Measurements from ENCODE around the gene GATA3. TPM values are rescaled to one million over a fixed set of nuclear protein-coding genes. Genes with fewer than 3 reads are reported as not detected.

Gene GATA3
- total RNA-seq, 1 donor from 2014 or later, result 63.6 TPM

DNA sequence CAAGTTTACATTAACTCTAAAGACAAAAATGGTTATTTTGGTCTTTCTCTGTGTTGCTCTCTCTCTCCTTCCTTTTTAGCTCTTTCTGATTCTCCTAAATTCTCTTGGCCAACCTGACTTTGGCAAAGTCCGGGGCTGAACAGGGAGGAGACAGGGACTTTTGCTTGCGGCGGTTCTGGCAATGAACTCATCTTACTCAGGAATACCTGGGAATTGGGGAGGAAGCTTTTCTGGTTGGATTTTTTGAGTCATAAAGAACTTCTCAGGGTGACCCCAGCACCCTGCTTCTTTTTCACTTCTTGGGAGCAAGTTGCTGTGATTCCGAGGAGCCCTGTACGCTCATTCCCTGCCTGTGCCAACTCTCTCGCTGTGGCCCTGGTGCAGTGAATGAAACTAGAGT lies 16.0 kb downstream of the GATA3 start:
- Mint-ChIP-seq H3K27ac (peak overlapping the region; percentile 64), H3K27me3 (ENCODE audit: low read depth) (no peaks in the 10 kb centered on the region), H3K4me1 (peaks cover 26% of the 10 kb centered on the region), H3K4me3 (no peak overlapping the region), H3K9me3 (no peaks in the 10 kb centered on the region), H3K36me3 (peaks cover 67% of the 10 kb centered on the region)
- DNase-seq (ENCODE audit: low spot score in 2 of 2, unreplicated experiment in 2 of 2), result no peak
- TF ChIP-seq CTCF (IDR thresholded peaks at IDR 0.05; ENCODE audit: unreplicated experiment), result no peak

GRCh38 chr10:8071006-8071405 lies 16.5 kb downstream of the GATA3 start:
- Mint-ChIP-seq H3K27ac (no peak overlapping the region), H3K4me1 (peaks cover 20% of the 10 kb centered on the region), H3K9me3 (no peaks in the 10 kb centered on the region), H3K4me3 (no peak overlapping the region), H3K36me3 (peaks cover 66% of the 10 kb centered on the region), H3K27me3 (ENCODE audit: low read depth) (no peaks in the 10 kb centered on the region)
- no peak for TF ChIP-seq CTCF (IDR thresholded peaks at IDR 0.05; ENCODE audit: unreplicated experiment)
- no peak for DNase-seq (ENCODE audit: low spot score in 2 of 2, unreplicated experiment in 2 of 2)

DNA sequence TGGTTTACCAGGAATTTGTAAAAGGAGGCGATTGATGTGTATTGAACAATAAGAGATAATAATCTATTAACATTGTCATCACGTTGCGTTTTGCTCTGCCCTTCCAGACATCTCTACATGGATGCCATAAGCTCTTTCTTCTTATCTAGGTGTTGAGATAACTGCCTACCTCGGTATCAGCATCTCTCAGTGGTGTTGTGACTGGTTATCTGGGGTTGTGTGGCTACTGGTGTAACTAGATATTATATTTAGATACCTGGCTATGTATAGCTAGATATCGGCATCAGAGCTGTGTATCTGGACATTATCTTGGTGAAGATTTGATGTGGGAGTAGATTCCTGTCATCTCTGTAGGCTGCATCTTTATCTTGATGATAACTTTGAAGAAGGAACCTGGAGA lies 17.2 kb downstream of the GATA3 start:
- H3K36me3 Mint-ChIP-seq, result peaks cover 59% of the 10 kb centered on the region
- no peak for DNase-seq (ENCODE audit: low spot score in 2 of 2, unreplicated experiment in 2 of 2)

DNA sequence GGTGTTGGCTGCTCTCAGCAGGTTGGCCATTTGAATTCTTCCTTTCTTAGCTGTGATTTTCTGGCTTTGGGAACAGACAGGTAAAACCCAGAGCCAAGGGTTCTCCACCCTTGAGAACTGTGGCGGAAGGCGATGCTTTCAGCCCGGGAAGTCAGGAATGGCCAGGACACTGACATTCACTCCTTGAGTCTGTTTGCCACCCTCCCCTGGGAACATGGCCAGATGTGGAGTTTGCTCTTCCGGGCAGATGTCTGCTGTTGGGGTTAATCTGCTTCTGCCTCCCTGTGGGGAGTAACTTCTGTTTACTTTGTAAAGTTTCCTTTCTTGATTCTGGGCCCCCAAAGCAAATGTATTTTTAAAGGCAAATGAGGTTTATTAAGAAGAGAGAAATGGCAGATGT lies 17.7 kb downstream of the GATA3 start:
- Mint-ChIP-seq H3K36me3 (peaks cover 53% of the 10 kb centered on the region), H3K27me3 (ENCODE audit: low read depth) (no peaks in the 10 kb centered on the region), H3K9me3 (no peaks in the 10 kb centered on the region), H3K4me1 (peaks cover 15% of the 10 kb centered on the region), H3K27ac (peak overlapping the region; percentile 59), H3K4me3 (no peak overlapping the region)
- no peak for TF ChIP-seq CTCF (IDR thresholded peaks at IDR 0.05; ENCODE audit: unreplicated experiment)
- DNase-seq (ENCODE audit: low spot score in 2 of 2, unreplicated experiment in 2 of 2), result no peak

More for the DNA sequence above, 17.2 kb downstream of the GATA3 start:
- H3K27me3 Mint-ChIP-seq (ENCODE audit: low read depth), result no peaks in the 10 kb centered on the region
- H3K4me1 Mint-ChIP-seq, result peaks cover 15% of the 10 kb centered on the region
- no peak overlapping the region for H3K27ac Mint-ChIP-seq
- H3K9me3 Mint-ChIP-seq, result no peaks in the 10 kb centered on the region
- no peak for TF ChIP-seq CTCF (IDR thresholded peaks at IDR 0.05; ENCODE audit: unreplicated experiment)
- H3K4me3 Mint-ChIP-seq, result no peak overlapping the region

GRCh38 chr10:8073691-8074416 lies 19.4 kb downstream of the GATA3 start:
- TF ChIP-seq CTCF (IDR thresholded peaks at IDR 0.05; ENCODE audit: unreplicated experiment), result no peak
- H3K4me3 Mint-ChIP-seq, result no peak overlapping the region
- no peak for DNase-seq (ENCODE audit: low spot score in 2 of 2, unreplicated experiment in 2 of 2)
- H3K9me3 Mint-ChIP-seq, result no peaks in the 10 kb centered on the region
- H3K36me3 Mint-ChIP-seq, result peaks cover 53% of the 10 kb centered on the region
- no peak overlapping the region for H3K27ac Mint-ChIP-seq
- H3K4me1 Mint-ChIP-seq, result peaks cover 15% of the 10 kb centered on the region
- H3K27me3 Mint-ChIP-seq (ENCODE audit: low read depth), result no peaks in the 10 kb centered on the region
